GM12873 (cell line): Measurements from ENCODE around the gene HOXB5.

ENCODE experiments used
- CTCF ChIP-seq: IDR thresholded peaks from 2 replicates; pipeline ENCODE4 v1.5.1; 2012; ENCODE audit warnings: low read depth, mild to moderate bottlenecking, moderate library complexity, low read length, control low read depth; ENCODE audit not compliant: insufficient read depth; ENCODE audit errors: missing control alignments

HOXB5 gene

GRCh38 chr17:48593126-48593829 is at the start of gene HOXB5:
Gene HOXB5 (minus strand): TSS chr17:48593779. CDS start chr17:48593682, 97 bp downstream.
- no peak for TF ChIP-seq CTCF

- TF ChIP-seq CTCF = no peak
These were observed 49.5 kb upstream of the HOXB5 start for GRCh38 chr17:48642843-48643696.

GRCh38 chr17:48642059-48642842 is 48.7 kb upstream of the HOXB5 start:
- no peak for TF ChIP-seq CTCF

GRCh38 chr17:48641541-48642058 is 48.0 kb upstream of the HOXB5 start:
- no peak for TF ChIP-seq CTCF

- no peak for TF ChIP-seq CTCF
These were observed 47.2 kb upstream of the HOXB5 start for GRCh38 chr17:48640858-48641180.

- TF ChIP-seq CTCF = no peak
These were observed 46.6 kb upstream of the HOXB5 start for GRCh38 chr17:48639982-48640857.
